ENCODE data around the gene SH3RF2. TPM values are rescaled to one million over a fixed set of nuclear protein-coding genes. Genes with fewer than 3 reads are reported as not detected.

The SH3RF2 gene
- total and polyA plus RNA-seq, 2 of the 13 experiments (the other 11 are each of a cell fraction or from before 2014, with no cell fraction given): 2.6 to 3.7 TPM

- TF ChIP-seq ARID3A (IDR thresholded peaks at IDR 0.05; ENCODE audit: low read depth, low read length): 0 out of 2 replicates have a peak, but pooled peaks have one; percentile 21
- peak; percentile 88 for TF ChIP-seq ZNF609 (CRISPR knock-in tag; IDR thresholded peaks at IDR 0.05; ENCODE audit: borderline replicate concordance)
- peak; percentile 88 for TF ChIP-seq ZMYM4 (CRISPR knock-in tag; IDR thresholded peaks at IDR 0.05)
- peak; percentile 78; the same call in 1 of the 2 replicates for TF ChIP-seq FOXJ3 (CRISPR knock-in tag; IDR thresholded peaks at IDR 0.05; ENCODE audit: borderline replicate concordance)
- 0 out of 2 replicates have a peak, but pooled peaks have one; percentile 52 for TF ChIP-seq MYPOP (CRISPR knock-in tag; IDR thresholded peaks at IDR 0.05)
- no peak; the same call in 1 of the 2 replicates for TF ChIP-seq NR2F2 (IDR thresholded peaks at IDR 0.05; ENCODE audit: borderline replicate concordance, low read depth)
- TF ChIP-seq ELF3 (CRISPR knock-in tag; IDR thresholded peaks at IDR 0.05): 0 out of 2 replicates have a peak, but pooled peaks have one; percentile 36
- TF ChIP-seq POGK (CRISPR knock-in tag; conservative IDR thresholded peaks at IDR 0.05): no peak
- TF ChIP-seq ERF (CRISPR knock-in tag; IDR thresholded peaks at IDR 0.05): peak; percentile 60
- peak; percentile 99 for TF ChIP-seq ZNF205 (CRISPR knock-in tag; IDR thresholded peaks at IDR 0.05)
- TF ChIP-seq ZNF121 (CRISPR knock-in tag; IDR thresholded peaks at IDR 0.05): no peak
- peak; percentile 63; the same call in 1 of the 2 replicates for TF ChIP-seq KAT8 (CRISPR knock-in tag; IDR thresholded peaks at IDR 0.05)
- TF ChIP-seq ATF4 (CRISPR knock-in tag; IDR thresholded peaks at IDR 0.05): peak in 1 of 2 experiments; percentile 54; a peak in 1 of 4 replicates
- no peak for TF ChIP-seq HOXA5 (CRISPR knock-in tag; IDR thresholded peaks at IDR 0.05)
- TF ChIP-seq ZNF382 (CRISPR knock-in tag; IDR thresholded peaks at IDR 0.05; ENCODE audit: borderline replicate concordance): no peak
Measured at GRCh38 chr5:145975361-145976066, 39.1 kb downstream of the SH3RF2 start (continued).
